Stimulated activated CD4-positive, alpha-beta T cell treated with anti-CD3 and anti-CD28 coated beads, Interleukin-1b, Interleukin-23, amount 100 ng/mL, for 4 hours (primary cell): ENCODE results near the gene CLEC1B.
"Not testable (repeated sequence)": the region's sequence is repeated elsewhere in the genome, so short reads cannot be mapped to it uniquely, and the experiment has no call there.

Experiments
- DNase-seq, 2 donors: peaks; one replicate each; pipeline ENCODE4 v3.0.0-alpha.2; 2020; ENCODE audit warnings: low read depth in 2 of 2

The CLEC1B gene

DNA sequence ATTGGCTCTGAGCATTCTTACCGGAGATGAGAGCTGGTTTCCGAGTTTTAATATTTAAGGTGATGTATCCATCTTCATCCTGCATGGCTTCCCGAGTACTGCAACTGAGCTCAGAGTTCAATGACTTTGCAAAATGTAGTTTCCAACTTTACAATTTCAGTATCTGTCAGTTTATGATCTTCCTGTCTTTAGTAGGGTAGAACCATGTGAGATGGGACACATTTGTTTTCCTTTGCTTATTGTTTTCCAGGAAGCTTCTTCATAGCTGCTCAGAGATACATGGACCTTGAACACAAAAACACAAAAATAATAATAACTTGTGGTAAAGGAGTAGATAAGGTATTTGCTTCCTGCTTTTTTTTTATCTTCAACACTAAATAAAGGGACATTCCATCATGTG, at the start of gene CLEC1B:
Gene CLEC1B, minus strand, starts transcription at position 106 of the 400 bp plus-strand sequence. Its CDS starts 21 bp downstream, at position 85.
- no peak for DNase-seq

DNA sequence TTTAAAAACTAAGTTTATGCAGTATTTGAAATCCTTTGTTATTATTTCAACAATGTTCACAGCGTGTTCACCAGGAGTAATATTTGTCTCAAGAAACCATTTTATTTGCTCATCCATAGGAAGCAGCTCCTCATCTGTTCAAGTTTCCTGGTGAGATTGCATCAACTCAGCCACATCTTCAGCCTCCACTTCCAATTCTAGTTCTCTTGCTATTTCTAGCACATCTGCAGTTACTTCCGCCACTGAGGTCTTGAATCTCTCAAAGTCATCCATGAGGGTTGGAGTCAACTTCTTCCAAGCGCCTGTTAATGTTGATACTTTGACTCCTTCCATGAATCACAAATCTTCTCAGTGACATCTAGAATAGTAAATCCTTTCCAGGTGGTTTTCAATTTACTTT, 49.6 kb upstream of the CLEC1B start:
- DNase-seq = no peak

DNA sequence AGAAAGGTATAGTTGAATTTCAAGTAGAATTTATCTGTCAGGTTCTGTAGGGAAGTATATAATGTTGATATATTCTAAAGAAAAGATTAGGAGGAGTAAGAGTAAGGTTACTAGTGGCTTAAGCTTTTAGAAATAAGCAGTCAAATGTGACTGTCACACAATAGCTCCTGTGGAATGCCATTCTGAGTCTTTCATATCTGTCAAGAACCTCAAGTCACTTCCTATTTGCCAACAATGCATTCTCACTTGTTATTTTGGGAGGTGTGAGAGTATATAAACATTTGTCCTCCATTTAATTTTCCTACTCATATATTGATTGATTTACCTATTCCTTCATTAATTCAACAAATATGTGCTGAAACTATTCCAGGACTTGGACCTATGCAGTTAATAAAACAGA, 43.2 kb upstream of the CLEC1B start:
- no peak for DNase-seq

DNA sequence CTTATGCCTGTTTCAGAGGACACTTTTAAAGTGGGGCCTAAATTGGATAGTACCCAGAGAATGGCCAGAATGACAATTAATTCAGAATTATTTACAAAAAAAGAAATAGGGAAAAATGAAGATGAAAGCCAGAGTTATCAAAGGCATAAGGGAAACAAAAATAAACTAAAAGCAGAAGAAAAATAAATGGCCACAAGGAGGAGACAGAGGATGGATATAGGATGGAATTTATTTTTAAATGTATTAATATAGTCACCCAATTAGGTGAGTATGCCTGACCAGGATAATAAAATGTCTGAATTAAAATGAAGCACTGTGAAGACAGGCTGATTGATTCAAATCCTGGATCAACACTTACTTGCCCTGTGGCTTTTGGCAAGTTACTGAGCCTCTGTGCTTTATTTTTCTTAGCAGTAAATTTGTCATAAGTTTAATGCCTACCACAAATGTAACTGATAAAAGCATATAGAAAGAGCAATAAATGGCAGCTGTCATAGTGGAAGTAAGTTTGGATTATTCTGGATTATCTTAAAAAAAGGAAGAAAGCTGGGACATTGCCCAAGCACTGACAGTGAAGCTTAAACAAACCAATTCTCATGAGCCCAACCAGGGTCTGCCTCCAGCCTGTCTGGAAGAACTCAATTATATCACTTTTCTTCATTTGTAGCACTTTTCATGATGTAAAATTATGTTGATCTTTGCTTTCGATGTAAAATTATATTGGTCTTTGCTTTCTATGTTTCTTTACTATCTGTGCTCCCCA, 35.0 kb upstream of the CLEC1B start:
- no peak for DNase-seq

DNA sequence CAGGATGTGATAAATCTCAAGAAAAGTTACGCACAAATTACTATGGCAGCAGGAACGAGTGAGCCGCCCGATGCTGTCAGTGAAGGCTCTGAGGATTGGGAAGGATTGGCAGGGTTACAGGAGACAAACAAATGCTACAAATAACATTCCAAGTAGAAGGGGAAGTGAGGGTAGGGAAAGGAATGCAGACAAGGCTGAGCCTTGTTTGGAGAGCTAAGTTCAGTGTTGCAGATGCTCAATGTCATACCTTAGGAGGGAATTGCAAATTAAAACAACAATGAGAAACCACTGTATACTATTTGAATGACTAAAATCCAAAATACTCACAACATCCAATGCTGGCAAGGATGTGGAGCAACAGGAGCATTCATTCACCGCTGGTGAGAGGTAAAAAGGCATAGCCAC, 32.9 kb upstream of the CLEC1B start:
- no peak for DNase-seq

DNA sequence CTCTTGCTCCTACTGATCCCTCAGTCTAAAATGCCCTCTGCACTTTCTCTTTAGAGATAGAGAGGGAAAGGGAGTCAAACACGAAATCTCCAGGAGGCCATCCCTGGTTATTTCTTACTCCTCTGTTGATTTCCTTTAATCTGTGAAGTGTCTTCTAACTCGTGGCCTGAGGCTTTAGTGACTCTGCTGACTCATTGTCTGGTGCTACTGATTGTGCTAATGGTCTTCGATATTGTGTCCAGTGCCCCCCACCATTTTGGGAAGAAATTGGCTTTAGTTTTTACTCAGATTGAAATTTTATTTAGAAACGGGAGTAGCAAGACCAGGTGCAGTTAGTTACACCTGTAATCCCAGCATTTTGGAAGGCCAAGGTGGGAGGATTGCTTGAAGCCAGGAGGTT, 32.4 kb upstream of the CLEC1B start:
- DNase-seq = no peak

DNA sequence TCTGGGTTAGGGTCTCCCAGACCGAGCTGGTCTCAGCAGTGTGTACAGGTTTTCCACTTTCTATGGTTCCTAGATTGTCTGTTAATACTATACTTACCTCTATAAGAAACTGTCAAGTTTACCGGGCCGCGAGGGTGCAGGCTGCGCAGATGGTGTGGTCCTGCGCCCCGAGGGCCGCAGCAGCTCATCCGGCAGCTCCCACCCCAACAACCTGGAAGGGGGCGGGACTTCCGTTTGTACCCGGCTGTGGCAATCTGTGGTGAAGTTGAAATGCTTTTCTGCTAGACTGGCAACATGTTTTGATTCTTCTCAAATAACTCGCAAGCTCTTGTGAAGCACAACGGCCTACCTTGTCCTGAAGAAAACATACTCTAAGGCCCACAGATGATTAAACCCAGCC, 31.5 kb upstream of the CLEC1B start, which contains the start of gene CLEC9A:
Gene CLEC9A, plus strand, starts transcription at position 237 of the 400 bp plus-strand sequence. CDS start 22,006 bp downstream, outside the sequence.
- no peak for DNase-seq

DNA sequence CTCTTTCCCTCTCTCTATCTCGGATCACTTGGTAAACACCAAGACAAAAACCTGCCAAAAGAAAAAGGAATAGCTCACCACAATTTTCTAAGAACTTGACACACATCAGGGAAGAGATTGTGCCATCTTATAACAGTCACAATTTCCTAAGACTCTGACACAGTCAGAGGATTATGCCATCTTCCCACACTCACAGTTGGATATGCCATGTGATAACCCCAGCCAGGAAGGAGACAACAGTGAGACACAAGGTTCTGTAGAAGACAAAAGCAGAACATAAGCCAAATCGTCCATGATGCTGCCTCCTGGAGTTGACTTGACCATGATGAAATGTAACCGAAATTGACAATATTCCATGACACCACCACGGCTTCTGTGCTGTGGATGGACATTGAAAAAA, 28.8 kb upstream of the CLEC1B start:
- no peak for DNase-seq

DNA sequence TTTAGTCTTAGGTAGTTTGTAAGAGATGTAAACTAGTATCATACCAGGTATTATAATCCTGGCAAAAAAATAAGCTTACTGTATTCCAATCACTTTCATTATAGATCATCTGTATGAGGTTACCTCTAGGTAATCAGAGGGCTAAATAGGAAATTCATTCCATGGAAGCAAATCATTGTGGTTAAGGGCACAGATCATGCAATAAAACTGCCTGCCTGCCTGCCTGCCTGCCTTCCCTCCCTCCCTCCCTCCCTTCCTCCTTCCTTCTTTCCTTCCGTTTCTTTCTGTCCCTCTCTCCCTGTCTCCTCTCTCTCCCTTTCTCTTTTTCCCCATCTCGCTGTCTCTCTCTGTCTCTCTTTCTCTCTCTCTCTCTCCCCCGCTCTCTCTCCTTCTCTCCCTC, 28.4 kb upstream of the CLEC1B start:
- no peak for DNase-seq

DNA sequence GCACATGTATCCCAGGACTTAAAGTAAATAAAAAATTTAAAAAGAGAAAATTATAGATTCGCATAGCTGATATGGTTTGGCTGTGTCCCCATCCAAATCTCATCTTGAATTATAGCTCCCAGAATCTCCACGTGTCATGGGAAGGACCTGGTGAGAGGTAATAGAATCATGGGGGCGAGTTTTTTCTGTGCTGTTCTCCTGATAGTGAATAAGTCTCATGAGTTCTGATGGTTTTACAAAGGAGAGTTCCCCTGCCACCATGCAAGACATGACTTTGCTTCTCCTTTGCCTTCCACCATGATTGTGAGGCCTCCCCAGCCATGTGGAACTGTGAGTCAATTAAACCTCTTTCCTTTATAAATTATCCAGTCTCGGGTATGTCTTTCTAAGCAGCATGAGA, 27.7 kb upstream of the CLEC1B start:
- DNase-seq = not testable (repeated sequence)

DNA sequence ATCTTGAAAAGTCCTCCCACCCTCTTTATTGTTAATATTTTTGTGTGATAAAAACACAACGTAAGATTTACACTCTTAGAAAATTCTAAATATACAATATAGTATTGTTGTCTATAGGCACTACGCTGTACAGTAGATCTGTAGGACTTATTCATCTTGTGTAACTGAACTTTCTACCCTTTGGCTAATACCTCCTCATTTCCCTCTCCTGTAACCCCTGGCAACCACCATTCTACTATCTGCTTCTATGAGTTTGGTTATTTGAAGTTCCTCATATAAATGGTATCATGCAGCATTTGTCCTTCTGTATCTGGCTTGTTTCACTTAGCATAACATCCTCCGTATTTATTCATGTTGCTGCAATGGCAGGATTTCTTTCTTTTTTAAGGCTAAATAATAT, 26.3 kb upstream of the CLEC1B start:
- no peak for DNase-seq

DNA sequence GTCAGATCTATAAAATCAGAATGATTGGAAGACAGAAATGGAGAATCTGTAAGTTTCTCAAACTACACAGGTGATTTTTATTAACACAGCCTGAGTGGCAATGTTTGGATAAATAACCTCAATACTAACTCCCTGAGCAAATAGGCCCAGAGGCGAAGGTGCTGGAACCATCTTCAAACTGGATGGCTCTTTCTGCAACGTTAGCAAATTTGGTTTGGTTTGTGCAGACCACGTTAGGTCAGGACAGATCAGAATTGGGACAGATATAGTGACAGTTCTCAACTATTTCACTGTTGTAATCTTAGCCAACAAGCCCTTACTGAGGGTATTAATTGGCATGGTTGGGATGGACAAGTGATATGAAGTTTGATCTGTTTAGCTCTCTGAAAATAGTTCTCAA, 22.4 kb upstream of the CLEC1B start:
- no peak for DNase-seq

DNA sequence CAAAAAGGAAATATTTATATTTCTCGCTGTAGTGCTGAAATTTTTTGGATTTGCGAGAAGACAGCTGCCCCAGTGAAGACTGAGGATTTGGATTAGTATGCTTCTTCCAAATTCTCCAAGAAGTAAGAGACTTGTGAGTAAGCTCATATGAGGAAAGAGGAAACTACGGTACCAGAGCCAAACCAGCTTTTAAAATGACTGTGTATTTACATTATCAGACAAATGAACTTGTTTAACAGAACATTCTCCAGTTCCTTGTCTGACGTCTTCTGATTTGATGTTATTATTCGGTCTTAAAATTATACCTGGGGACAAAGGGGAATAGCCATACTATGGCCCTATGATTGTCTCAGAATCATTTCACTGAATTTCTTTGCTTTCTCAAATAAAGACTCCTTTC, 19.5 kb upstream of the CLEC1B start:
- no peak for DNase-seq

DNA sequence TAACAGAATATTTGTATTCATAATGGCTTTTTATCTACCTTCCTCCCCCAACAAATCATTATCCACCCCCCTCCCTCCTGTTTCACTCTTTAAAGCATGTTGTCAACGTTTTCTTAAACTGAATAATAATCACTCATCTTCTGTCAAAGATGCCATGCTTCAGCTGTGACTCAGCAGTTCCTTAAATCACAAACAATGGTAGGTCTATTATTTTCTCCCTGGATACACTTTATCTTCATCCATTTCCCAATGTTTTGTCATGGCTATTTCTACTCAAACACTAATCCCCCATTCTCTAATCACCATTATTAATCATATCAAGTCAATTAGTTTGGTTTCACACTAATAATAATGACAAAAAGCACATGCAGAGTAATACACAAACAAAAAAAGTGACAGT, 18.0 kb upstream of the CLEC1B start:
- no peak for DNase-seq

DNA sequence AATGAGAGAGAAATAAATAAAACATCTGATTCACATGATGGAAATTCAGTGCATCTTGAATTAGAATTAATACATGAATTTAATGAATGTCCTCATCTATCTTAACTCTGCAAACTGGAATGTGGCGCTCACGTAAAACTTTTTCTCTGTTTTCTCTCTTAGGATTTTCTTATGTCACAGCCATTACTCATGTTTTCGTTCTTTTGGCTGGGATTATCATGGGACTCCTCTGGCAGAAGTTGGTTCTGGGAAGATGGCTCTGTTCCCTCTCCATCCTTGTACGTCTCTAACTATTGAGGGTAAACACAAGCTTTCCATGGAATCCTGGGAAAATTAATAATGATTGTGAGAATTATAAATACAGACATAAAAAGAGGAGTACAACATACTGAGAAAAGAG, 16.5 kb upstream of the CLEC1B start:
- no peak for DNase-seq

DNA sequence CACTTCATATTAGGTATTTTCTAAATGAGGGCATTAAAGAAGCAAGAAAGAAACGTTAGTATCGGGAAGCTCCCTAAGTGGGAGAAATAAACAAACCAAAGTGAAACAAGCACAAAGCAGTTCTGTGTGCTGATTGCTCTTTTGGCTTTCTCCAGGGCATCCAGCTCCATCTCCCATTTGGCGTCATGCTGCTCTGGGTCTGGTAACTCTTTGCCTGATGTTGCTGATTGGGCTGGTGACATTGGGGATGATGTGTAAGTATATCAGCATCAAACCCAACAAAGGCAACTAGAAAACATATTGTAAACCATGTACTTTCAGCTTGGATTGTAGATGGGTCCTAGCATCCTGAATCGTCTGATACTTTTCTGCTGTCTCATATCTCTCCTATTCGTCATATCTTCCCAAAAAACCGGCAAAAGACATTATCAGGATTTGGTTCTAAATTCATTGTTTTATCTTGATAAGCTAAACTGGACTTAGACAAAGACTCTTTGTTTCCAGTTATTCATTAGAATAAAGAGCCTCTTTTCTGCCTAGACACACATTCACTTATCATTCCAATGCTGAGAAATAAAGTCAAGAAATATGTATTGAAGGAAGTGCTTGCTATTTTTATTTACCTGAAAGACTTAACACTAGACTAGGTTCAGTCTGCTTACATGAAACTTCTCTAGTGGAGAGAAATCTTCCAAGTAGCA, 13.9 kb upstream of the CLEC1B start:
- no peak for DNase-seq

DNA sequence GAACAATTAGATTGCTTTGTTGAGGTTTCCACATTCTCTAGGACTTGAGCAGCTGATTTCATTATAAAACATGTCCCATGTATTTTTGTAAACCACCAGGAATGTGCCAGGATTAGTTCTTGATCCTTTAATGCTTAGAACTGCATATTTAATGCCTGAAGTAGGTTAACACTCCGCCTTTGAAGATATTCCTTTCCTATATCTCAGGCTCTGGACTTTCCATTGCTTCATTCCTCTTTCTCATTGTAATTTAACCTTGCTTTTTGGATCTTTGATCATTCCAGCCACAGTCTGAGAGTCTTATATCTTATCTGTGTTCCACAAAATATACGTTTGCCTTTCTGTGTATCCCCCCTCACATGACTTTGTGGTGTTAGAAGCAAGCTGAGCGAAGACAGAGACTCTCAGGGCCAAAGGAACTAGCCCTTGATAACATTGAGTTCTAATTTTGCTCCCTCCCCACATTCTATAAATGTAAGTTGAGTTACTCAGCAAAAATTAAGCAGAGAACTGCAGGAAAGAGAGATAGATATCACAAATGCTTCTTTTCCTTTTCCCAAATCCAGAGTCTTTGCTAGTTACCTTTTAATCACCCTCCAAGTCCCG, 2.4 kb upstream of the CLEC1B start:
- no peak for DNase-seq

DNA sequence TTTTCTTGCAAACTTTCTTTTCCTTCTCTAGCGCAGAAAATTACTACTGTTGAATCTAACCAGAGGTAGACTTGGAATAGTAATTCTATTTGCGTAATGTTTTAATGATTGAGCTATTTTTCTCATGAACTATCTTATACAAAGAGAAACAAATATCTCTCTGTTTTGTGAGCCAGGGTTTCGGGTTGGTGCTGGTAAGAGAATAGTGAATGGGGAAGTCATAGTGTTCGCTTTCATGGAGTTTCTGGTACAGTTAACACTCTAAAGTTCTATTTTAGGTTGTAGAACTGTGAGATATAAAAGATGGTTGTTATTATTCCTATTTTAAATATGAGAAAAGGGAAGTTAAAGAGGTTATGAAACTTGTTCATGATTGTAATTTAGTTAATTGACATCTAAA, 6.6 kb downstream of the CLEC1B start:
- DNase-seq = no peak

DNA sequence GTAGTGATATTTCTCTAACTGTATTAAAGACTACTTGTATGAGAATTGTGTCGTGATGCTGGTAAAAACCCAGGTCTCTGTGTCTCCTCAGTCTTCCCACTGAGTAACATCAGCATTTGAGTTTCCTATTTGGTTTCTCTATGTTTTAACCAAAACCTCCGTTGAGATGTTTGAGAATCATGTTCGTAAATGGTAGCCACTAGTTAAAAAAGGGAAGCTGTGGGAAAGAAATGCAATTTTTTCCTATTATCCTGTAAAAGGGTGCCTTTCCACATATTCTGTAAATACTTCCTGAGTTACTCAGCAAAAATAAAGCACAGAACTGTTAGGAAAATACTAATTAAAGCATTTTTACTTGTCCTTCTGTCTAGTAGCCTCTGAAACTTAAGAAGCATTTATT, 7.0 kb downstream of the CLEC1B start:
- no peak for DNase-seq

DNA sequence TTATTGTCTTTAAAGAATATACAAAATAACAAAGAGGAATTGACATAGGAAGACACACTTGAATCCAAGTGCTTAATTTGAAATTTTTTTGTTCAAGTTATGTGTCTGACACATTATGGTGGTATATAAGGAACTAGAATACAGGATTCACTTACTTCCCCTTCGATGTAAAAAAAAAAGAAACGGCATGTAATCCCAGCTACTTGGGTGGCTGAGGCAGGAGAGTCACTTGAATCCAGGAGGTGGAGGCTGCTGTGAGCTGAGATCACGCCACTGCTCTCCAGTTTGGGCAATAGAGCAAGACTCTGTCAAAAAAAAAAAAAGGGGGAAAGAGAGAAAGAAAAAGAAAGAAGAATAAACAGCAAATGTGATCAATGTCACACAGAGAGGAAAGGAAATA, 18.8 kb downstream of the CLEC1B start:
- no peak for DNase-seq

DNA sequence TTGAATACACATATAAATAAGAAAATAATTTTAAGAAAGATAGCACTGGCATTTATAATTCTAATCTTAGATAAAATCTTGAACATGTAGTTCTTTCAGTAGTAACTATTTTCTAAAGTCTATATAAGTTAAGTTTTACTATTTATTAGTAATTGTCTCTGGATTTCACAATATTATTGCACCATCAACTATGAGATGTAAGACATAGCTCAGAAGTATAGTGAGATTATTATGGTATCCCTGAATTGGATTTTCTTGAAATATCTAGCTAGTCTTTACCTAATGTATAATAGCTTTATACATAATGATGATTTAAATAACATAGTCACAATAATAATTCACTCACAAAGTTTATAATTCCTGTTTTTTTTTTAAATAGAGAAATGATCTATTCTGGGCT, 21.0 kb downstream of the CLEC1B start:
- no peak for DNase-seq

DNA sequence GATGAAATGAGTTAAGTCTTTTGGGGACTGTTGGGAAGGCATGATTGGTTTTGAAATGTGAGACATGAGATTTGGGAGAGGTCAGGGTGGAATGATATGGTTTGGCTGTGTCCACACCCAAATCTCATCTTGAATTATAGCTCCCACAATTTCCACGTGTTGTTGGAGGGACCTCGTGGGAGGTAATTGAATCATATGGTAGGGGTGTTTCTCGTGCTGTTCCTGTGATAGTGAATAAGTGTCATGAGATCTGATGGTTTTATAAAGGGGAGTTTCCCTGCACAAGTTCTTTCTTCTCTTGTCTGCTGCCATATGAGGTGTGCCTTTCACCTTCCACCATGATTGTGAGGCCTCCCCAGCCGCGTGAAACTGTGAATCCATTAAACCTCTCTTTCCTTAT, 22.3 kb downstream of the CLEC1B start:
- DNase-seq = not testable (repeated sequence)

DNA sequence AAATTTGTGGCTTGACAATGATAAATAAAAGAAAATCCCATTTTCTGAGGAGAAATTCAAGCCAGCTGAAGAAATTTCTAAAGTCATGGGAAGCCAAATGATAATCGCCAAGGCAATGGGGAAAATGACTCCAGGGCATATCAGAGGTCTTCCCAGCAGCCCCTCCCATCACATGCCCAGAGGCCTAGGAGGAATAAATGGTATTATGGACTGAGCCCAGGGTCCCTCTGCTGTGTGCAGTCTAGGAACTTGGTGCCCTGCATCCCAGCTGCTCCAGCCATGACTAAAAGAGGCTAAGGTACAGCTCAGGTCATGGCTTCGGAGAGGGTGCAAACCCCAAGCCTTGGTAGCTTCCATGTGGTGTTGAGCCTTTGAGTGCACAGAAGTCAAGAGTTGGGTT, 23.3 kb downstream of the CLEC1B start:
- no peak for DNase-seq
